Measurements from ENCODE around the gene C1orf226.

- no peak for TF ChIP-seq BACH2 (CRISPR knock-in tag; IDR thresholded peaks at IDR 0.05; ENCODE audit: borderline replicate concordance)
- no peak for TF ChIP-seq ARNTL (CRISPR knock-in tag; IDR thresholded peaks at IDR 0.05; ENCODE audit: borderline replicate concordance, low read depth)
- TF ChIP-seq, protein P1, sequence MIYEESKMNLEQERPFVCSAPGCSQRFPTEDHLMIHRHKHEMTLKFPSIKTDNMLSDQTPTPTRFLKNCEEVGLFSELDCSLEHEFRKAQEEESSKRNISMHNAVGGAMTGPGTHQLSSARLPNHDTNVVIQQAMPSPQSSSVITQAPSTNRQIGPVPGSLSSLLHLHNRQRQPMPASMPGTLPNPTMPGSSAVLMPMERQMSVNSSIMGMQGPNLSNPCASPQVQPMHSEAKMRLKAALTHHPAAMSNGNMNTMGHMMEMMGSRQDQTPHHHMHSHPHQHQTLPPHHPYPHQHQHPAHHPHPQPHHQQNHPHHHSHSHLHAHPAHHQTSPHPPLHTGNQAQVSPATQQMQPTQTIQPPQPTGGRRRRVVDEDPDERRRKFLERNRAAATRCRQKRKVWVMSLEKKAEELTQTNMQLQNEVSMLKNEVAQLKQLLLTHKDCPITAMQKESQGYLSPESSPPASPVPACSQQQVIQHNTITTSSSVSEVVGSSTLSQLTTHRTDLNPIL (CRISPR knock-in tag; IDR thresholded peaks at IDR 0.05; ENCODE audit: low read depth): no peak
- no peak for TF ChIP-seq ZFP3 (CRISPR knock-in tag; IDR thresholded peaks at IDR 0.05)
- no peak for TF ChIP-seq TOX (CRISPR knock-in tag; IDR thresholded peaks at IDR 0.05; ENCODE audit: borderline replicate concordance)
- TF ChIP-seq ZNF565 (CRISPR knock-in tag; conservative IDR thresholded peaks at IDR 0.05; ENCODE audit: low read depth): no peak
- no peak for TF ChIP-seq GLIS3 (CRISPR knock-in tag; IDR thresholded peaks at IDR 0.05)
- TF ChIP-seq RARB (CRISPR knock-in tag; IDR thresholded peaks at IDR 0.05): no peak
- TF ChIP-seq ESRRG (CRISPR knock-in tag; IDR thresholded peaks at IDR 0.05): no peak
- no peak for TF ChIP-seq ZFP30 (CRISPR knock-in tag; IDR thresholded peaks at IDR 0.05)
- no peak for TF ChIP-seq POU6F1 (CRISPR knock-in tag; IDR thresholded peaks at IDR 0.05; ENCODE audit: borderline replicate concordance, low read depth)
- TF ChIP-seq CSRNP3 (CRISPR knock-in tag; IDR thresholded peaks at IDR 0.05): no peak
Measured at GRCh38 chr1:162371611-162372010, 9.9 kb upstream of the C1orf226 start.

Measured in SK-N-SH treated with all-trans-retinoic acid at 6 μM for 48 hours (cell line).